HL-60 (cell line): ENCODE data around the gene SLC19A3.

Experiments
- DNase-seq, 2 experiments: peaks; one replicate each; pipeline ENCODE4 v3.0.0-alpha.2; 2010 to 2020; ENCODE audit warnings: low read depth in 1 of 2, low spot score in 1 of 2
- H3K27ac ChIP-seq: fragments of 250-450 bp; sonication (Bioruptor Pico); replicated peaks from 2 replicates; pipeline ENCODE4 v1.5.1; 2020; ENCODE audit warnings: mild to moderate bottlenecking, moderate library complexity
- H3K27me3 ChIP-seq: fragments of 250-450 bp; sonication (Bioruptor Pico); 2 replicates; pipeline ENCODE4 v1.5.1; 2021; ENCODE audit warnings: mild to moderate bottlenecking, moderate library complexity; ENCODE audit not compliant: insufficient read depth, poor library complexity, severe bottlenecking
- H3K4me3 ChIP-seq: replicated peaks from 2 replicates; pipeline ENCODE4 v1.5.1; 2011; ENCODE audit warnings: mild to moderate bottlenecking, control low read depth, low read length; ENCODE audit not compliant: insufficient read depth
- CTCF ChIP-seq: IDR thresholded peaks from one replicate; pipeline ENCODE4 v1.5.1; 2011; ENCODE audit warnings: low read length, control low read depth, inconsistent platforms; ENCODE audit not compliant: insufficient read depth
- GABPA ChIP-seq: IDR thresholded peaks from 2 replicates; pipeline ENCODE4 v1.6.1; 2012; ENCODE audit warnings: low read depth
- POLR2AphosphoS5 ChIP-seq: IDR thresholded peaks from 2 replicates; pipeline ENCODE4 v1.6.1; 2012; ENCODE audit warnings: low read depth
- REST ChIP-seq: IDR thresholded peaks from 2 replicates; pipeline ENCODE4 v1.6.1; 2012; ENCODE audit warnings: low read depth; ENCODE audit not compliant: insufficient replicate concordance
- SPI1 ChIP-seq: IDR thresholded peaks from 2 replicates; pipeline ENCODE4 v1.6.1; 2012; ENCODE audit warnings: low read depth, mild to moderate bottlenecking, borderline replicate concordance

Gene SLC19A3

GRCh38 chr2:227643990-227644551, 73.8 kb downstream of the SLC19A3 start:
- Histone ChIP-seq H3K4me3 (no peak overlapping the region), H3K27ac (no peak overlapping the region), H3K27me3 (peaks cover 4% of the 10 kb centered on the region)
- DNase-seq: no peak
- no peak for TF ChIP-seq SPI1
- no peak for TF ChIP-seq GABPA
- TF ChIP-seq POLR2AphosphoS5: no peak
- TF ChIP-seq REST: no peak
- TF ChIP-seq CTCF: no peak

GRCh38 chr2:227642656-227643055, 75.2 kb downstream of the SLC19A3 start:
- no peak for DNase-seq
- TF ChIP-seq CTCF (no peak), GABPA (no peak), SPI1 (no peak), REST (no peak), POLR2AphosphoS5 (no peak)
- no peak overlapping the region for H3K27ac ChIP-seq
- H3K4me3 ChIP-seq: no peak overlapping the region
- H3K27me3 ChIP-seq: peaks cover 4% of the 10 kb centered on the region

GRCh38 chr2:227634201-227634600, 83.6 kb downstream of the SLC19A3 start:
- Histone ChIP-seq H3K27ac (no peak overlapping the region), H3K4me3 (no peak overlapping the region), H3K27me3 (peaks cover 8% of the 10 kb centered on the region)
- no peak for DNase-seq
- TF ChIP-seq REST: no peak
- no peak for TF ChIP-seq CTCF
- TF ChIP-seq POLR2AphosphoS5: no peak
- TF ChIP-seq GABPA: no peak
- no peak for TF ChIP-seq SPI1
